ENCODE measurements around the gene COL27A1. TPM values are rescaled to one million over a fixed set of nuclear protein-coding genes. Genes with fewer than 3 reads are reported as not detected.
A peak's percentile ranks its signal among the peaks of the same experiment; 100 is the strongest.

COL27A1 gene
- total RNA-seq, 2 experiments from 2014 or later, result 7.0 to 10.6 TPM

- CTCF ChIA-PET, result no interaction called here
- H3K27ac Mint-ChIP-seq, result no peak overlapping the region
- no peaks in the 10 kb centered on the region for H3K9me3 Mint-ChIP-seq
- no peaks in the 10 kb centered on the region for H3K36me3 Mint-ChIP-seq (ENCODE audit: low read depth)
- no peaks in the 10 kb centered on the region for H3K27me3 Mint-ChIP-seq (ENCODE audit: low read depth)
- H3K4me3 Mint-ChIP-seq, result no peak overlapping the region
- intact Hi-C loops (cut with micrococcal nuclease), result no loop called here
- no peak for DNase-seq
- H3K4me1 Mint-ChIP-seq (ENCODE audit: low read depth), result no peaks in the 10 kb centered on the region
Measured at GRCh38 chr9:114266969-114267368, 111.6 kb downstream of the COL27A1 start.

- H3K9me3 Mint-ChIP-seq, result no peaks in the 10 kb centered on the region
- CTCF ChIA-PET, result interaction anchor here (1.2 kb wide), 1 partner anchor 22 kb away, joined by 5 read pairs; no protein-coding TSS in a partner anchor
- H3K27me3 Mint-ChIP-seq (ENCODE audit: low read depth), result no peaks in the 10 kb centered on the region
- no peak for DNase-seq
- H3K4me3 Mint-ChIP-seq, result no peak overlapping the region
- no peak overlapping the region for H3K27ac Mint-ChIP-seq
- H3K36me3 Mint-ChIP-seq (ENCODE audit: low read depth), result no peaks in the 10 kb centered on the region
- intact Hi-C loops (cut with micrococcal nuclease), result no loop called here
- H3K4me1 Mint-ChIP-seq (ENCODE audit: low read depth), result no peaks in the 10 kb centered on the region
Measured at GRCh38 chr9:114269023-114269422, 113.7 kb downstream of the COL27A1 start.

DNA sequence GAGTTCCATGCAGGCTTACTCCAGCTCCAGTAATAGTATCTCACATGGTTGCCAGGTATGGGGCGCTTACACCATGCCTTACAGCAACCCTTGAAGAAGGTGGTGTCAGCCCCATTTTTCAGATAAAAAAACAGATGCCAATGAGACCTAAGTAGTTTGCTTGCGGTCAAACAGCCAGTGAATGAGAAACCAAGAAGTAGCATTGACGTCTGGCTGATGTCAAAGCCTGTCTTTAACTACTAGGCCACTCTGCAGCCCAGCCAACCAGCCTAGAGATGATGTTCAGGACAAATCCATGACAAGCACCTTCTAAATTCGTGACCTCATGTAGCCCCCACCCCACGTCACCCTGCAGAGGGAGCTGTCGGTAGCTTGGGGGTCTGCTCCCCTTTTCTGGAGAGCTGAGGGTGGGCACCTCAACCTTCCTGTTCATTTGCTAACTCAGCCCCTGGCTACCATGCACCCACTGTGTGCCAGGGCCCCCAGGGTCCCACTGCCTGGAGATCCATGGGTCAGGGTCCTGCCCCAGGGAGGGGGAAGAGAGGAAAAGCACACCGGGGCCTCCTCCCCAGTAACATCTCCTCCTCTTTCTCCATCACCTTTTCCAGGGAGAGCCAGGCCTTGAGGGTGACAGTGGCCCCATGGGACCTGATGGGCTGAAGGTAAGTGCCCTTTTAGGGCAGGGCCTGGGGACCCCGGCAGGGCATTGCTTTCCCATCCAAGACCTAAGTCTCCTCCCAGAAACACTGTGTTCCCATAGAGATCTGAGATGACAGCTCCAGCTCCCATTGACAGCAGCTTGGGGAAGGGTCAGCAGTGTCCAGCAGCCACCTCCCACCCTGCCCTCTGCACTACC lies 115.0 kb downstream of the COL27A1 start:
- CTCF ChIA-PET, result interaction anchor here (0.9 kb wide), 1 partner anchor 188 kb away, joined by 4 read pairs; no protein-coding TSS in a partner anchor
- H3K27ac Mint-ChIP-seq, result no peak overlapping the region

DNA sequence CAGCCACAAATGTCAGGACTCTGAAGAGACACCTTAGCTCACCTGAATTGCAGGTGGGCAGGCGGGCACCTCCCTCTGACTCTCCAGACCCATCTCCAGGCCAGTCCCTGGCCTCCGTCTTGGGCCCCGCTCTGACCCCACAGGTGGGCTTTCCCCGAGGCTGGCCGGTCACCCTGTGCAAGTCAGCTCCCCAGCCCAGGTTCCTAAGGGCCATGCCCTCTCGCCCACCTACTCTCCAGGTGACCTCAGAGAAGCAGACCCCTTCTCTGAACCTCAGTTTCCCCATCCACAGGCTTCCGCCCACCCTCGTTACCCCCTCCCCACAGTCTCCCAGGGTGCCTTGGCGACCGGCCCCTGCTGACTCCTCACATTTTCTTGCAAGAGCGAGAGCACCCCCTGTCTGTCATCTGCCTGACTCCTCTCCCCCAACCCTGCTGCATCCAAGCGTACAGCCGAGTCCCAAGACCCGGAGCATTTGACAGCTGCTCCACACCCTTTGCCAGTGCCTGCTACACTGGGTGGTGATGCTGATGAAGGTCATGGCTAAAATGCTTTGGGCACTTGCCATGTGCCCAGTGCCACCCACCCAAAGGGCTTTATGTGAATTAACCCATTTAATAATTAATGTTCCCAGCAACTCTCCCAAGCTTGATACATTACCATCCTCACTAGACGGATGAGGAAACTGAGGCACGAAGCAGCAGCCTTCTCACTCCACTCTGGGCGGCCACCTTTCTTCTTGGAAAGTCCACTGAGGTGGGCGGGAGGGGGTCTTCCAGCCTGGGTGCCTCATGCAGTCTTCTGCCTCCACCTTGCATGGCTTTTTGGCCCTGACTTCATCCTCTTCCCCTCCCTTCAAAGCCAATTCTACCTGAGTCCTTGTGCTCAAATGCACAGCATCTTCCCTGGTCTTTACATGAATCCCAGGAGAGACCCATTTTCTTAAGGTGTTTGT lies 116.5 kb downstream of the COL27A1 start:
- CTCF ChIA-PET, result interaction anchor here (0.8 kb wide), 2 partner anchors 77 to 124 kb away, joined by 3 to 5 read pairs; no protein-coding TSS in a partner anchor
- Mint-ChIP-seq H3K9me3 (no peaks in the 10 kb centered on the region), H3K27ac (no peak overlapping the region), H3K4me3 (no peak overlapping the region), H3K4me1 (ENCODE audit: low read depth) (no peaks in the 10 kb centered on the region), H3K36me3 (ENCODE audit: low read depth) (no peaks in the 10 kb centered on the region), H3K27me3 (ENCODE audit: low read depth) (no peaks in the 10 kb centered on the region)
- peak; percentile 38 for DNase-seq
- intact Hi-C loops (cut with micrococcal nuclease), result no loop called here

More for the DNA sequence above, 115.0 kb downstream of the COL27A1 start:
- DNase-seq, result no peak
- intact Hi-C loops (cut with micrococcal nuclease), result no loop called here
- Mint-ChIP-seq H3K27me3 (ENCODE audit: low read depth) (no peaks in the 10 kb centered on the region), H3K4me1 (ENCODE audit: low read depth) (no peaks in the 10 kb centered on the region), H3K9me3 (no peaks in the 10 kb centered on the region), H3K4me3 (no peak overlapping the region), H3K36me3 (ENCODE audit: low read depth) (no peaks in the 10 kb centered on the region)

- Mint-ChIP-seq H3K36me3 (ENCODE audit: low read depth) (no peaks in the 10 kb centered on the region), H3K4me3 (no peak overlapping the region), H3K4me1 (ENCODE audit: low read depth) (no peaks in the 10 kb centered on the region), H3K27me3 (ENCODE audit: low read depth) (no peaks in the 10 kb centered on the region), H3K27ac (no peak overlapping the region), H3K9me3 (no peaks in the 10 kb centered on the region)
- intact Hi-C loops (cut with micrococcal nuclease), result no loop called here
- no peak for DNase-seq
- CTCF ChIA-PET, result interaction anchor here (0.8 kb wide), 2 partner anchors 78 to 126 kb away, joined by 3 to 5 read pairs; no protein-coding TSS in a partner anchor
Measured at GRCh38 chr9:114272739-114273431, 117.5 kb downstream of the COL27A1 start.

DNA sequence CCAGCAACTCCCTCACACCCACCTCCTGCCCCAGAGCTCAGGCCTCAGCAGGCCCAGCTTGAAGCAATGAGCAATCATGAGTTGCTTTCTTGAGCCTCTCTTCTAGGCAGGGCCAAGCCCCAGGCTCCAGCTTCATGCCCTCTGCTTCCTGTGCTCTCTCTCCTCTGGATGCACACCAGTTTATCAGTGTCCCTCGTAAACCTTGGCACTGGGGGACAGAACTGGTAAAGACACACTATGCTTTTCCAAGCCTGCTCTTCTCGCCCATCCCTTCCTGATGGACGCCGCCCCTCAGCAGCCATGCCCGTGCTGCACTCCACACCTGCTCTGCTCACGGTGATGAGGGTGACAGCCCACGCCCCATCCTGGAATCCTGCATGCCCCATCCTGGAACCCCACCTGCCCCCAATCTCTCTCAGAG lies 118.1 kb downstream of the COL27A1 start:
- Mint-ChIP-seq H3K27me3 (ENCODE audit: low read depth) (no peaks in the 10 kb centered on the region), H3K4me3 (no peak overlapping the region), H3K36me3 (ENCODE audit: low read depth) (no peaks in the 10 kb centered on the region), H3K27ac (no peak overlapping the region), H3K9me3 (peaks cover 1% of the 10 kb centered on the region), H3K4me1 (ENCODE audit: low read depth) (no peaks in the 10 kb centered on the region)
- no peak for DNase-seq
- CTCF ChIA-PET, result no interaction called here
- intact Hi-C loops (cut with micrococcal nuclease), result no loop called here

DNA sequence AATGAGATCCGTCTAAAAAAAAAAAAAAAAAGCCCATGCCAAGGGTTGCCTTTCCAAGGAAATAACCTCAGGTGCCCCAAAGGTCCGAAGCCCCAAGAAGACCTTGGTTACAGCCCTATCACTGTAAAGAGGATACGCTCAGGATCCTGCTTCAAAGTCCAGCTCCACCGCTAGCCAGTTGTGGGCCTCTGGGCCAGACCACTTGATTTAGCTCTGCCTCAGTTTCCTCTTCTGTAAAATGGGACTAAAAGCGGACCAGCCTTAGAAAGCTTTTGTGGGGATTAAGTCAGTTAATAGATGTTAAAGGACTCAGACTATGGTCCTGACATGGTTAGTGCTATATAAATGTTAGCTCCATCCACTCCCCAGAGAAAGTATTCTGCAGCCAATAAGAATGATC lies 118.9 kb downstream of the COL27A1 start:
- H3K4me1 Mint-ChIP-seq (ENCODE audit: low read depth), result no peaks in the 10 kb centered on the region
- no peaks in the 10 kb centered on the region for H3K36me3 Mint-ChIP-seq (ENCODE audit: low read depth)
- H3K9me3 Mint-ChIP-seq, result peaks cover 1% of the 10 kb centered on the region
- CTCF ChIA-PET, result interaction anchor here (0.9 to 1.0 kb wide), 2 partner anchors 16 to 166 kb away, joined by 5 read pairs; no protein-coding TSS in a partner anchor
- H3K27me3 Mint-ChIP-seq (ENCODE audit: low read depth), result no peaks in the 10 kb centered on the region
- no peak for DNase-seq
- intact Hi-C loops (cut with micrococcal nuclease), result no loop called here
- no peak overlapping the region for H3K27ac Mint-ChIP-seq
- no peak overlapping the region for H3K4me3 Mint-ChIP-seq

- Mint-ChIP-seq H3K36me3 (ENCODE audit: low read depth) (no peaks in the 10 kb centered on the region), H3K27me3 (ENCODE audit: low read depth) (no peaks in the 10 kb centered on the region), H3K27ac (no peak overlapping the region), H3K4me1 (ENCODE audit: low read depth) (no peaks in the 10 kb centered on the region), H3K9me3 (peaks cover 1% of the 10 kb centered on the region), H3K4me3 (no peak overlapping the region)
- no peak for DNase-seq
- intact Hi-C loops (cut with micrococcal nuclease), result no loop called here
- CTCF ChIA-PET, result interaction anchor here (0.7 to 1.7 kb wide), 3 partner anchors 167 to 225 kb away, joined by 3 to 5 read pairs (median 5); no protein-coding TSS in a partner anchor
Measured at GRCh38 chr9:114275246-114276004, 120.1 kb downstream of the COL27A1 start.

- no peaks in the 10 kb centered on the region for H3K4me1 Mint-ChIP-seq (ENCODE audit: low read depth)
Measured at GRCh38 chr9:114276908-114277821, 121.8 kb downstream of the COL27A1 start.

GRCh38 chr9:114278356-114278755 lies 123.0 kb downstream of the COL27A1 start:
- CTCF ChIA-PET, result no interaction called here
- H3K36me3 Mint-ChIP-seq (ENCODE audit: low read depth), result no peaks in the 10 kb centered on the region
- H3K4me1 Mint-ChIP-seq (ENCODE audit: low read depth), result no peaks in the 10 kb centered on the region
- H3K27me3 Mint-ChIP-seq (ENCODE audit: low read depth), result no peaks in the 10 kb centered on the region
- no peak overlapping the region for H3K27ac Mint-ChIP-seq
- intact Hi-C loops (cut with micrococcal nuclease), result no loop called here
- DNase-seq, result no peak
- H3K4me3 Mint-ChIP-seq, result no peak overlapping the region
- H3K9me3 Mint-ChIP-seq, result peaks cover 1% of the 10 kb centered on the region

More at GRCh38 chr9:114276908-114277821, 121.8 kb downstream of the COL27A1 start:
- no peaks in the 10 kb centered on the region for H3K27me3 Mint-ChIP-seq (ENCODE audit: low read depth)
- H3K4me3 Mint-ChIP-seq, result no peak overlapping the region
- CTCF ChIA-PET, result interaction anchor here (1.7 kb wide), 1 partner anchor 195 kb away, joined by 5 read pairs; no protein-coding TSS in a partner anchor
- H3K9me3 Mint-ChIP-seq, result peaks cover 1% of the 10 kb centered on the region
- intact Hi-C loops (cut with micrococcal nuclease), result no loop called here
- H3K27ac Mint-ChIP-seq, result no peak overlapping the region
- no peaks in the 10 kb centered on the region for H3K36me3 Mint-ChIP-seq (ENCODE audit: low read depth)
- DNase-seq, result no peak

All from activated naive CD4-positive, alpha-beta T cell treated with anti-CD3 and anti-CD28 coated beads for 36 hours (primary cell).